LNCAP (cell line): Measurements from ENCODE around the gene BTBD17.

Experiments used
- CTCF ChIP-seq: fragments of 450-650 bp; IDR thresholded peaks from 2 replicates; pipeline ENCODE4 v1.5.1; 2017; ENCODE audit warnings: mild to moderate bottlenecking

The BTBD17 gene

GRCh38 chr17:74361230-74362068 lies at the start of gene BTBD17:
Gene BTBD17 (minus strand): TSS chr17:74361868. CDS start chr17:74361819, 49 bp downstream.
- peak; percentile 83 for TF ChIP-seq CTCF

- TF ChIP-seq CTCF: no peak
Measured at GRCh38 chr17:74410001-74410443, 48.4 kb upstream of the BTBD17 start.

GRCh38 chr17:74408815-74409214 lies 47.1 kb upstream of the BTBD17 start:
- no peak for TF ChIP-seq CTCF

- TF ChIP-seq CTCF: no peak
Measured at GRCh38 chr17:74408262-74408661, 46.6 kb upstream of the BTBD17 start.

- no peak for TF ChIP-seq CTCF
Measured at GRCh38 chr17:74407384-74407783, 45.7 kb upstream of the BTBD17 start.

GRCh38 chr17:74404789-74405188 lies 43.1 kb upstream of the BTBD17 start:
- TF ChIP-seq CTCF: no peak

GRCh38 chr17:74404218-74404617 lies 42.5 kb upstream of the BTBD17 start:
- no peak for TF ChIP-seq CTCF
